Measurements from ENCODE around the gene GARRE1. TPM values are rescaled to one million over a fixed set of nuclear protein-coding genes. Genes with fewer than 3 reads are reported as not detected.

Gene GARRE1
- total RNA-seq, 1 experiment from 2014 or later, result 6.1 TPM

DNA sequence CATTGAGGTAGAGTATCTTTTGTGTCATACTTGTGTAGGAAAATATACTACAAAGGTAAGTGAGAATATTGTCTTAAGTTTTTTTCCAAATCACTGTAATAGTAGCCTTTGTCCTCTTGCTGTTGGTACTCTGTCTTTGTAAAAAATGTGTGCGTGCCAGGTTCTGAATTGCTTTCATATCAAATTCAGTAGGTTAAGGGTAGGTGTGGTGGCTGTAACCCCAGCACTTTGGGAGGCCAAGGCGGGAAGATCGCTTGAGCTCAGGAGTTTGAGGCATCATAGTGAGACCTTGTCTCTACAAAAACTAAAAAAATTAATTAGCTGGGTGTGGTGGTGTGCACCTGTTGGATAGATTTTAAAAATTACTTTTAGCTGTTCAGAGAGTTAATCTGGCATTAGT lies 46.6 kb downstream of the GARRE1 start:
- no peak for TF ChIP-seq EZH2phosphoT487 (IDR thresholded peaks at IDR 0.05; ENCODE audit: borderline replicate concordance, low read length)
- TF ChIP-seq, protein P1, sequence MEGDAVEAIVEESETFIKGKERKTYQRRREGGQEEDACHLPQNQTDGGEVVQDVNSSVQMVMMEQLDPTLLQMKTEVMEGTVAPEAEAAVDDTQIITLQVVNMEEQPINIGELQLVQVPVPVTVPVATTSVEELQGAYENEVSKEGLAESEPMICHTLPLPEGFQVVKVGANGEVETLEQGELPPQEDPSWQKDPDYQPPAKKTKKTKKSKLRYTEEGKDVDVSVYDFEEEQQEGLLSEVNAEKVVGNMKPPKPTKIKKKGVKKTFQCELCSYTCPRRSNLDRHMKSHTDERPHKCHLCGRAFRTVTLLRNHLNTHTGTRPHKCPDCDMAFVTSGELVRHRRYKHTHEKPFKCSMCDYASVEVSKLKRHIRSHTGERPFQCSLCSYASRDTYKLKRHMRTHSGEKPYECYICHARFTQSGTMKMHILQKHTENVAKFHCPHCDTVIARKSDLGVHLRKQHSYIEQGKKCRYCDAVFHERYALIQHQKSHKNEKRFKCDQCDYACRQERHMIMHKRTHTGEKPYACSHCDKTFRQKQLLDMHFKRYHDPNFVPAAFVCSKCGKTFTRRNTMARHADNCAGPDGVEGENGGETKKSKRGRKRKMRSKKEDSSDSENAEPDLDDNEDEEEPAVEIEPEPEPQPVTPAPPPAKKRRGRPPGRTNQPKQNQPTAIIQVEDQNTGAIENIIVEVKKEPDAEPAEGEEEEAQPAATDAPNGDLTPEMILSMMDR (conservative IDR thresholded peaks at IDR 0.05; ENCODE audit: low read depth, low read length), result no peak
- no peak for TF ChIP-seq EZH2 (IDR thresholded peaks at IDR 0.05; ENCODE audit: low read length, unreplicated experiment)
- H3K36me3 ChIP-seq (ENCODE audit: low read depth, low read length), result no peaks in the 10 kb centered on the region
- intact Hi-C loops (cut with micrococcal nuclease), result no loop called here
- no peak overlapping the region for H3K4me2 ChIP-seq (ENCODE audit: low read length)
- no peak overlapping the region for H3K27ac ChIP-seq (ENCODE audit: low read length)
- no peaks in the 10 kb centered on the region for H3K9me3 ChIP-seq (ENCODE audit: low read length)
- no peaks in the 10 kb centered on the region for H3K4me1 ChIP-seq (ENCODE audit: insufficient read depth, low read length)
- no peaks in the 10 kb centered on the region for H3K9me2 ChIP-seq (replicated peaks; ENCODE audit: low read length)
- no peak overlapping the region for H2AFZ ChIP-seq (ENCODE audit: low read length)
- BruUV-seq (replicated peaks), result no TSS peak
- CTCF ChIA-PET, result interaction anchor here (0.6 kb wide), 1 partner anchor 35 kb away, joined by 3 read pairs; no protein-coding TSS in a partner anchor
- no peaks in the 10 kb centered on the region for H3F3A ChIP-seq (ENCODE audit: low read length, unreplicated experiment)
- H4K20me1 ChIP-seq (ENCODE audit: low read length), result no peaks in the 10 kb centered on the region
- ATAC-seq (no peak), DNase-seq (no peak)
- H3K27me3 ChIP-seq (ENCODE audit: low read length), result no peaks in the 10 kb centered on the region
- POLR2A ChIA-PET (ENCODE audit: unreplicated experiment), result no interaction called here
- H3K79me2 ChIP-seq (ENCODE audit: low read length), result no peaks in the 10 kb centered on the region
- H3K4me3 ChIP-seq (ENCODE audit: low read length), result no peak overlapping the region
- no peak overlapping the region for H3K9ac ChIP-seq (ENCODE audit: low read length)

Other genes starting within 250 kb of the GARRE1 start
- 67.4 and 88.5 TPM in 2 replicates for gene LSM14A, start 82.0 kb upstream of the GARRE1 start, total RNA-seq (2014; rRNA removed)
- gene GPI, start 110.6 kb downstream of the GARRE1 start, total RNA-seq (2014; rRNA removed), result 263 and 319 TPM in 2 replicates
- 31.5 and 38.4 TPM in 2 replicates for gene PDCD2L, start 149.8 kb downstream of the GARRE1 start, total RNA-seq (2014; rRNA removed)
- 88.3 and 103 TPM in 2 replicates for gene UBA2, start 173.8 kb downstream of the GARRE1 start, total RNA-seq (2014; rRNA removed)
- 5.2 and 7.5 TPM in 2 replicates for gene WTIP, start 227.2 kb downstream of the GARRE1 start, total RNA-seq (2014; rRNA removed)